Peyer's patch (tissue), 4 donors: ENCODE data around the gene HTRA3.

Source experiments
- POLR2A ChIP-seq, 2 donors: fragments of 450-650 bp; IDR thresholded peaks; one replicate each; pipeline ENCODE4 v1.5.1; 2017; ENCODE audit warnings: antibody characterized with exemption in 2 of 2, mild to moderate bottlenecking in 2 of 2, moderate library complexity in 2 of 2
- TF ChIP-seq, protein P1 (sequence below), 6 experiments: fragments of 450-650 bp in 4 of 6; fragments of 200-600 bp in 2 of 6; sonication (generic) in 1 of 6; IDR thresholded peaks; one replicate each; pipeline ENCODE4 v1.5.1; 2017 to 2019; ENCODE audit warnings: antibody characterized with exemption in 6 of 6, mild to moderate bottlenecking in 3 of 6, moderate library complexity in 1 of 6

- TF ChIP-seq, protein P1, sequence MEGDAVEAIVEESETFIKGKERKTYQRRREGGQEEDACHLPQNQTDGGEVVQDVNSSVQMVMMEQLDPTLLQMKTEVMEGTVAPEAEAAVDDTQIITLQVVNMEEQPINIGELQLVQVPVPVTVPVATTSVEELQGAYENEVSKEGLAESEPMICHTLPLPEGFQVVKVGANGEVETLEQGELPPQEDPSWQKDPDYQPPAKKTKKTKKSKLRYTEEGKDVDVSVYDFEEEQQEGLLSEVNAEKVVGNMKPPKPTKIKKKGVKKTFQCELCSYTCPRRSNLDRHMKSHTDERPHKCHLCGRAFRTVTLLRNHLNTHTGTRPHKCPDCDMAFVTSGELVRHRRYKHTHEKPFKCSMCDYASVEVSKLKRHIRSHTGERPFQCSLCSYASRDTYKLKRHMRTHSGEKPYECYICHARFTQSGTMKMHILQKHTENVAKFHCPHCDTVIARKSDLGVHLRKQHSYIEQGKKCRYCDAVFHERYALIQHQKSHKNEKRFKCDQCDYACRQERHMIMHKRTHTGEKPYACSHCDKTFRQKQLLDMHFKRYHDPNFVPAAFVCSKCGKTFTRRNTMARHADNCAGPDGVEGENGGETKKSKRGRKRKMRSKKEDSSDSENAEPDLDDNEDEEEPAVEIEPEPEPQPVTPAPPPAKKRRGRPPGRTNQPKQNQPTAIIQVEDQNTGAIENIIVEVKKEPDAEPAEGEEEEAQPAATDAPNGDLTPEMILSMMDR (IDR thresholded peaks at IDR 0.05), result no peak
- no peak for TF ChIP-seq POLR2A (IDR thresholded peaks at IDR 0.05)
Observed at GRCh38 chr4:8344377-8344776, 74.8 kb downstream of the HTRA3 start.
